C1 segment of cervical spinal cord (tissue), 14 donors: ENCODE measurements around the gene CARHSP1.
"Not testable (repeated sequence)": the region's sequence is repeated elsewhere in the genome, so short reads cannot be mapped to it uniquely, and the experiment has no call there.

Experiments used
- DNase-seq, 14 donors: peaks; one replicate each; lab custom pipeline; 2025; lab: John Stamatoyannopoulos, UW

The CARHSP1 gene

DNA sequence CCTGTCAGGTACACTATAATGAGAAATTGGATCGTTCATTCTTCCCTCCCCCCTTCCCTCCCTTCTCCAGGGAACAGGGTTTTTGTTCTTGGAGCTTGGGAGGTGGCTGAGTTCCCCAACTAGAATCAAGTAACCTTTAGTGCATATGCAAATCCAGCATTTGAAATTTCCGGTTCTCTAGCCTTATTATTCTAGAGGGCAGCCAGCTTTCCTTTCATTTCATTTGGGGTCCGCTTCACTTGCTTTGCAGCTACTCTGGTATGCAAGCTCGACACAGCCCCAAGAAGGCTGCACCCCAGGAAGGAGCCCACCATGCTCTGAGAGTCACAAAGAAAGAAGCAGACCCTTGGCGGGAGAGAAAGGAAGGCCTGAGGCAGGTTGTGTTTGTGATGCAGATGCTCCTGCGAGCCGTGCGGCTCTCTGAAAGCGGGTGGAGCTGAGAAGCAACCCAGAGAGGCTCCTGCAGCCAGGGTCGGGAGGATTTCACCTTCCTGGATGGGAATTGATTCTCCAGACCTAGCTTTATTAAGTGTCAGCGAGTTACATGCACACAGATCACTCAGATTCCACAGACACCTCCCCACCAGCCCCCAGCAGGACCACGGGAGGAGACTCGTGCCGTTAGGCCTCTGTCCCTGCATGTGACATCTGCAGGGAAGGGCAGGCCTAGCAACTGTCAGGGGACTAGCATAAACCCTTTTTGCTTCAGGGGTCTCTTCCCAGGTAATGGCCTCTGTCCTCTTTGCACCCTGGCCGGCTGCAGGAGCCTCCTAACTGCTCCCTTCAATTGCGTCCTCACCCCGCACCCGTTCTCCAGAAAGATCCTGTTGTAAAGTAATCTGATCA, 36.7 kb downstream of the CARHSP1 start:
- no peak for DNase-seq

- DNase-seq, result no peak
These were observed 37.4 kb downstream of the CARHSP1 start for GRCh38 chr16:8831450-8831849.

DNA sequence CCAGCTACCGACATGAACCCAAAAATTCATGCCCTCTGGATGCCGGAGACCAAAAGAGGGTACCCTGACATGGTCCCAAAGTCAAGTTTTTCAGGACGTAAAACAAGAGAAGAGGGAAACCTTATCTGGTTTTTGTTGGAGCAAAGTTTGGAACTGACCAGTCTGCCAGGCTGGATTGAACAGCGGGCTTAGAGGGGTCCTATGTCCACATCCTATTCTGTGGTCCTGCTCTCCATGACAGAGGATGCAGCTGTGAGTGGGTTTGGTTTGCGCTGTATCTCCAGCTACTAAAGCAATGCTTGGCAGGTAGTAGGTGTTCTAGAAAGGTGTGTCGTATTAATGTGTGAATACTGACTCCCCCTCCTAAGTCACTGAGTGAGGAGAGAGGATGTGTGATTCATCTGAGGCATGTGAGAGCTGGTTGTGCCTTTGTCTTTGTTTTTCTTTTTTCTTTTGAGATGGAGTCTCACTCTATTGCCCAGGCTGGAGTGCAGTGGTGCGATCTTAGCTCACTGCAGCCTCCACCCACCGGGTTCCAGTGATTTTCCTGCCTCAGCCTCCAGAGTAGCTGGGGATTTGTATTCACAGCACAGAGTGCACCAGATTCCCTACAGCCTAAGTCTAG, 40.2 kb downstream of the CARHSP1 start:
- no peak for DNase-seq

- no peak for DNase-seq
These were observed 42.4 kb downstream of the CARHSP1 start for GRCh38 chr16:8826278-8826879.

GRCh38 chr16:8822403-8822802, 46.4 kb downstream of the CARHSP1 start:
- DNase-seq, result no peak

DNA sequence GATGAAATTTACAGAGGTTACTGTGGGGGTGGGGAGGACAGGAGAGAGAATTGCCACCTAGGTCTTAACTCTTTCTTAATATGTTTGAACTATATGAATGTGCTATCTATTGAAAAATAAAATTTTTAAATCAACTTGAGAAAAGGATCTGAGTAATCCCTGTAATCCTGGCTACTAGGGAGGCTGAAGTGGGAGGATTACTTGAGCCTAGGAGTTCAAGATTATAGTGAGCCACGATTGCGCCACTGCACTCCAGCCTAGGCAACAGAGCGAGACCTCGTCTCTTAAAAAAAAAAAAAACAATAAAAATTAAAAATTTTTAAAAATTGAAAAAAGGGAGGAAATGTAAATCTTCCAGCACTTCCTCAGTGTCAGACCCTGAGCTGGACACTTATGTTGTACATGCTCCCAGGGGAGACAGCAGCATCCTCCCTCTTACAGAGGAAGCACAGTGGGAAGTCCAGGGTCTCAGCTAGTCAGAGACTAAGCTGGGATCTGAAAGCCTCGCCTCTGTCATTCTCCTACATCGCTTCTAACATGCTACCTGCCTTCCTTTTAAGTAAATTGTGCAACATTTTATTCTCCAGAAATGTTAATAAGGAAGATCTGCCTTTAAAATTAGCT, 49.3 kb downstream of the CARHSP1 start:
- no peak for DNase-seq

- no peak for DNase-seq
These were observed 50.1 kb downstream of the CARHSP1 start for GRCh38 chr16:8818504-8819270.

DNA sequence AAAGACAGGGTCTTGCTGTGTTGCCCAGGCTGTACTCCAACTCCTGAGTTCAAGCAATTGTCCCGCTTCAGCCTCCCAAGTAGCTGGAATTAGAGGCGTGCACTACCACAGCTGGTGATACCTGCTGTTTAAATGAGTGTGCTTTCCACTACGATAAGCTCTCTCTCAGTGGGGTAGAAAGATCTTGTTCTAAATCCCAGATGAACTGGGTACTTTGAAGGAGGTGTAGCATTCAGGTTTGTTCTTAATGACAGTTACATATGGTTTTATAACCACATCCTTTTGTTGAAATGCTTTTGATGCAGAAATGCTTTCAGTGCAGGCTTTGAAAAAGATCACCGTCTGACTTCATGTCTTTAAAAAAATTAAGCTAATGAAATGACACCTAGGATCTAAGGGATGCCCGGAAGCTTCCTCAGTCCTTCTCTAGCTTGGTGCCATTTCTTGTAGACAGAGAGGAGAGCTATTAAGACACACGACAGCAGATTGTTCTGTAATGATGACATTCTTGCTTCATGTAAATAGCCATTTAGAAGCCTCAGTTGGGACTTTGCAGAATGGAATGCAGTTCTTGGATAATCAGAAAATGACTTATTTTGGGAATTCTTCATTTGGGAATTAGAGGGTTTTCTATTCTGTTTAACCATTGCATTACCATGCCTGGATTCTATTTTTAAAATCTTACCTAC, 51.7 kb downstream of the CARHSP1 start:
- DNase-seq, result no peak

GRCh38 chr16:8814095-8814806, 54.6 kb downstream of the CARHSP1 start:
- DNase-seq, result no peak

DNA sequence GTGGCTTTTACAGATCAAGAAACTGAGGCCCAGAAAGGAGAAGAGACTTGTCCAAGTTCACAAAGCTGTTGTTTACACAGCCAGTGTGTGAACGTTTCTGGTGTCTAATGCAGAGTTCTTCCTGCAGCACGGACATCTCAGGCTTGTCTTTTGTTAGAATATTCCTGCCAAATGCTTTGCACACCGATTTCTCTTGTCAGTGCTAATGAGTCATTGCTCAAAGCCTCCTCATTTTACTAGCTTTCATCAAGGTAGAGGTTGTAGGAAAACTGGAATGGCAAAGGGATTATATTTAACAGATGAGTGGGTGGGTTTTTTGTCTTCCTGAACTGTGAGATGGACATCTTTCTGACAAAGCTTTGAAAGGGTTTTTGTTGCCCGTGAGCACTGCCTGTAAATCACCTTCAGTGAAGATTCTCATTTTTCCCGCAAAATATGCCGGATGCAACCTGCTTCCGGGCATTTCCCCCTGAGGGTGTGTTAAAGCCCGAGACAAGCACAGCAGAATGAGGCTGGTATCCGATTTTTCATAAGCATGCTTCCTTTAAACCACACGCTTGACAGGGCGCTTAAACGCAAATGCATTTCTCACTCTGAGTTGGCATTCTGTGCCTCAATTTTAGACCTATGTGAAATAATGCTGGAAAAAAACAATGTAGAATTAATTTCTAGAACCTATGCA, 56.5 kb downstream of the CARHSP1 start:
- no peak for DNase-seq

DNA sequence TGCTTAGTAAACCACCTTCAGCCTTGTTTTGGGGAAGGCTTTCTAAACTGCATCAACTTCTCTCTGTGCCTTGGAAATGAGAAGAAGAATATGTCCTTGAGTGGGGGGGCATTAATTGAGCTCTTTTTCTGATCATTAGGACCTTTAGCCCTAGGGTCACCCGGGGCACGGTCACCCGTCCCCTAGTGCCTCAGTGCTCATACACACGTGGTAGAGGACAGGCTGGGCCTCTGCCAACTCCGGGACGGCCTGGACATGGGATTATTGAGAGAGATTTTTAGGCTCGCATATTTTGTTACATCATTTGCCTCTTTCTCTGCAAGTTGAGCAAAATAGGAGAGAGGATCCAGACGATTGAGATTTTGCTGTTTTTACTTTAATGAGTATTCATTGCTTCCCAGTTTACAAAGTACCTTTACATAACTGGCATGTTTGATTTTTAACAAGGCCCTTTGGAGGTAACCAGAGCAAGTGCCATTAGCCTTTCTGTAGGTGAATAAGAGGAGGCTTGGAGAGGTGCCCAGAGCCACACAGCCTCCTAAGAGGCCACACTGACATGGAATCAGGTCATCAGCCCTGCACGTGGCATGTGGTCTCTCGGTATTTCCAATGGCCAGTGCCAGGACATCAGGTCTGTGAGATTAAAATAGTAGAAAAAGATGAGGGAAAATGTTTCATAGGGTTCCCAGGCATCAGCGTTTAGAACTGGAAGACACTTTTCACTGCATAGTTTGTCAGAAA, 60.0 kb downstream of the CARHSP1 start:
- no peak for DNase-seq

GRCh38 chr16:8808009-8808408, 60.8 kb downstream of the CARHSP1 start:
- no peak for DNase-seq

GRCh38 chr16:8807189-8807588, 61.6 kb downstream of the CARHSP1 start:
- no peak for DNase-seq

DNA sequence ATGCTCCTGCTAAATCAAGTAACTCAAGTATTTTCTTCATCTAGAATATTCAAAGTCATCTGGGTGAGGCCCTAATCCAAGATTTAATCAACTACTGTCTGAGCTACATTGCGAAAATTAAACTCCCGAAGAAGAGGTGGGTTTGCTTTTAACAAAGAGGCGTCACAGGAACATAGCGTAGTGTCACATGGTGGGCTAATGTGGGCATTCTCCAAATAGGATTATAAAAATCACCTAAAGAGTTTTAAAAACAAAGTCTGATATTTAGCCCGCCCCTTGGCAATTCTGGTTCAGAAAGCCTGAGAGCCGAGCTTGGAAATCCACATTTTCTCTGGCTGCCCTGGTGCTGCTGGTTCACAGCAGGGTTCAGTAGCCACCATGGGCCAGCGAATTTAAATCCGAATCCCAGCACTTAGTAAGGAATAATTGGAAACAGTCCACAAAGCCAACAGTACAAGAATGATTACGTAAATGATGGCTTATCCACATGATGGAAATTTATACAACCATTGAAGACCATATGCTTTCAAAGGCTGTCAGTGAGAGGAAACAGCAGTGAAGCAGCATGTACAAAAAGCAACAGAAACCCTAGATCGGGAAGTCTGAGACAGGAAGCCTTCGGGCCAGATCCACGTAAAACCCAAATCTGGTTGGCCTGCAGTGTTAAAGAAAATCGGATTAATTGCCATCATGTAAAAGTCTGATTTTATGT, 62.4 kb downstream of the CARHSP1 start:
- peak in 1 of 14 donors; percentile 36 for DNase-seq

DNA sequence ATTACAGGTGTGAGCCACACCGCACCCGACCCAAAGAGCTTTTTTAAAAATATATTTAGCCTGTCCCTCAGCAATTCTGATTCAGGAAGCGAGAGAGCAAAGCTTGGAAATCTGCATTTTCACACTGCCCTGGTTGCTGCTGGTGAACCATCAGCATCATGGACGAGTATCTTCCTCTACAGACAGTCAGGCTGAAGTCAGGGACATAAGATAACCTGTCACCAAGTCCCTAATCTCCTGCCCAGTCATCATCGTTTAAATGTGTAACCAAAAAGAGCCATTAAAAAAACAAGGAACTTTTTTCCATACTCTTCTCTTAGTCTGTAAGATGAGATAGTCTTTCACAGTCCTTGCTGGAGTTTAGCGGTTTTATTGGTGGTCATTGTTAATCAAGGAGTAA, 64.5 kb downstream of the CARHSP1 start:
- no peak for DNase-seq

DNA sequence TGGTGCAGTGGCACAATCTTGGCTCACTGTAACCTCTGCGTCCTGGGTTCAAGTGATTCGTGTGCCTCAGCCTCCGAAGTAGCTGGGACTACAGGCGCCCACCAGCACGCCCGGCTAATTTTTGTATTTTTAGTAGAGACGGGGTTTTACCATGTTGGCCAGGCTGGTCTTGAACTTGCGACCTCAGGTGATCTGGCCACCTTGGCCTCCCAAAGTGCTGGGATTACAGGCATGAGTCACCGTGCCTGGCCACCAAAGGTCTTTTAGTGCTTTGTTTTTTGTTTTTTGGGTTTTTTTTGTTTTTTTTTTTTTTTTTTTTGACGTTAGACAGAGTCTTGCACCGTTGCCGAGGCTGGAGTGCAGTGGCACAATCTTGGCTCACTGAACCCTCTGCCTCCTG, 65.1 kb downstream of the CARHSP1 start:
- DNase-seq, result not testable (repeated sequence)
